GM04503 (cell line): Measurements from ENCODE around the gene HAAO.
"Not testable (repeated sequence)": the region's sequence is repeated elsewhere in the genome, so short reads cannot be mapped to it uniquely, and the experiment has no call there.

Source experiments
- DNase-seq: peaks from one replicate; pipeline ENCODE4 v3.0.0-alpha.2; 2012; ENCODE audit warnings: low read depth

The HAAO gene

GRCh38 chr2:42792583-42793333, at the start of gene HAAO:
TSS of gene HAAO (minus strand) at chr2:42792583. CDS start at chr2:42792536, 47 bp downstream.
- DNase-seq: no peak

GRCh38 chr2:42841344-42841743, 49.0 kb upstream of the HAAO start:
- no peak for DNase-seq

GRCh38 chr2:42840760-42841159, 48.4 kb upstream of the HAAO start:
- DNase-seq: no peak

GRCh38 chr2:42839809-42840501, 47.6 kb upstream of the HAAO start:
- DNase-seq: no peak

- no peak for DNase-seq
These were observed 45.8 kb upstream of the HAAO start for GRCh38 chr2:42838133-42838532.

- DNase-seq: peak; percentile 98
These were observed 43.4 kb upstream of the HAAO start for GRCh38 chr2:42835577-42836371.

- DNase-seq: no peak
These were observed 41.8 kb upstream of the HAAO start for GRCh38 chr2:42834161-42834560.

GRCh38 chr2:42832289-42832634, 39.9 kb upstream of the HAAO start:
- no peak for DNase-seq

- not testable (repeated sequence) for DNase-seq
These were observed 39.3 kb upstream of the HAAO start for GRCh38 chr2:42831575-42832288.

- no peak for DNase-seq
These were observed 38.7 kb upstream of the HAAO start for GRCh38 chr2:42830922-42831574.

- no peak for DNase-seq
These were observed 37.5 kb upstream of the HAAO start for GRCh38 chr2:42829671-42830440.

- no peak for DNase-seq
These were observed 36.4 kb upstream of the HAAO start for GRCh38 chr2:42828487-42829425.

- no peak for DNase-seq
These were observed 35.5 kb upstream of the HAAO start for GRCh38 chr2:42827647-42828486.

- DNase-seq: no peak
These were observed 33.8 kb upstream of the HAAO start for GRCh38 chr2:42826231-42826630.

GRCh38 chr2:42824454-42824807, 32.0 kb upstream of the HAAO start:
- no peak for DNase-seq

- DNase-seq: no peak
These were observed 31.5 kb upstream of the HAAO start for GRCh38 chr2:42823744-42824453.

- DNase-seq: no peak
These were observed 26.8 kb upstream of the HAAO start for GRCh38 chr2:42819160-42819559.

- no peak for DNase-seq
These were observed 23.3 kb upstream of the HAAO start for GRCh38 chr2:42815726-42816125.
